MCF 10A (cell line): ENCODE data around the gene ARL14EPL. TPM values are rescaled to one million over a fixed set of nuclear protein-coding genes. Genes with fewer than 3 reads are reported as not detected.
"Not testable (repeated sequence)": the region's sequence is repeated elsewhere in the genome, so short reads cannot be mapped to it uniquely, and the experiment has no call there.

Experiments used
- BruUV-seq: library from RNA; stranded (reverse); fragments of 400-500 nt; replicated peaks from 2 replicates; lab custom pipeline; 2021; lab: Mats Ljungman, UMichigan
- CTCF ChIA-PET: fragments of 300-600 bp; sonication (Branson Sonifier 250); formaldehyde crosslinking; extraction: SDS; loops from one replicate; lab custom pipeline; 2021; ENCODE audit warnings: antibody characterized with exemption, inconsistent platforms; lab: Yijun Ruan, JAX
- POLR2A ChIA-PET: fragments of 300-600, 350-650 bp; sonication (Branson Sonifier 250); formaldehyde crosslinking; extraction: SDS; loops from one replicate; lab custom pipeline; 2020; ENCODE audit warnings: antibody characterized with exemption, inconsistent platforms; lab: Yijun Ruan, JAX
- DNase-seq: peaks from one replicate; pipeline ENCODE4 v3.0.0-alpha.2; 2018; ENCODE audit not compliant: unreplicated experiment
- H3K27ac Mint-ChIP-seq: one replicate; pipeline ENCODE4 v1.8.0; 2022; ENCODE audit warnings: mild to moderate bottlenecking, low read depth, mixed read lengths; ENCODE audit not compliant: unreplicated experiment
- H3K27me3 Mint-ChIP-seq: one replicate; pipeline ENCODE4 v1.8.0; 2022; ENCODE audit warnings: mixed read lengths; ENCODE audit not compliant: insufficient read depth, unreplicated experiment
- H3K36me3 Mint-ChIP-seq: one replicate; pipeline ENCODE4 v1.8.0; 2022; ENCODE audit warnings: mild to moderate bottlenecking, moderate library complexity, mixed read lengths; ENCODE audit not compliant: insufficient read depth, unreplicated experiment
- H3K4me1 Mint-ChIP-seq: one replicate; pipeline ENCODE4 v1.8.0; 2022; ENCODE audit warnings: mixed read lengths; ENCODE audit not compliant: insufficient read depth, unreplicated experiment
- H3K4me3 Mint-ChIP-seq: one replicate; pipeline ENCODE4 v1.8.0; 2022; ENCODE audit warnings: mild to moderate bottlenecking, moderate library complexity, mixed read lengths; ENCODE audit not compliant: unreplicated experiment
- H3K9me3 Mint-ChIP-seq: one replicate; pipeline ENCODE4 v1.8.0; 2022; ENCODE audit warnings: mixed read lengths; ENCODE audit not compliant: unreplicated experiment
- intact Hi-C: fragments of 100-400 bp; cut with micrococcal nuclease; formaldehyde crosslinking; loops from 2 replicates; pipeline ENCODE4 v1.14.1; 2022
- total RNA-seq: library from RNA; stranded (reverse); gene quantifications from 2 replicates; pipeline ENCODE4 v1.2.3, GENCODE V29; 2022
- TF ChIP-seq, protein P1 (sequence below): fragments of 200-600 bp; IDR thresholded peaks from one replicate; pipeline ENCODE4 v1.8.0; 2022; ENCODE audit warnings: antibody characterized with exemption, mild to moderate bottlenecking; ENCODE audit not compliant: unreplicated experiment

Gene ARL14EPL
- total RNA-seq, 1 experiment from 2014 or later = not detected

DNA sequence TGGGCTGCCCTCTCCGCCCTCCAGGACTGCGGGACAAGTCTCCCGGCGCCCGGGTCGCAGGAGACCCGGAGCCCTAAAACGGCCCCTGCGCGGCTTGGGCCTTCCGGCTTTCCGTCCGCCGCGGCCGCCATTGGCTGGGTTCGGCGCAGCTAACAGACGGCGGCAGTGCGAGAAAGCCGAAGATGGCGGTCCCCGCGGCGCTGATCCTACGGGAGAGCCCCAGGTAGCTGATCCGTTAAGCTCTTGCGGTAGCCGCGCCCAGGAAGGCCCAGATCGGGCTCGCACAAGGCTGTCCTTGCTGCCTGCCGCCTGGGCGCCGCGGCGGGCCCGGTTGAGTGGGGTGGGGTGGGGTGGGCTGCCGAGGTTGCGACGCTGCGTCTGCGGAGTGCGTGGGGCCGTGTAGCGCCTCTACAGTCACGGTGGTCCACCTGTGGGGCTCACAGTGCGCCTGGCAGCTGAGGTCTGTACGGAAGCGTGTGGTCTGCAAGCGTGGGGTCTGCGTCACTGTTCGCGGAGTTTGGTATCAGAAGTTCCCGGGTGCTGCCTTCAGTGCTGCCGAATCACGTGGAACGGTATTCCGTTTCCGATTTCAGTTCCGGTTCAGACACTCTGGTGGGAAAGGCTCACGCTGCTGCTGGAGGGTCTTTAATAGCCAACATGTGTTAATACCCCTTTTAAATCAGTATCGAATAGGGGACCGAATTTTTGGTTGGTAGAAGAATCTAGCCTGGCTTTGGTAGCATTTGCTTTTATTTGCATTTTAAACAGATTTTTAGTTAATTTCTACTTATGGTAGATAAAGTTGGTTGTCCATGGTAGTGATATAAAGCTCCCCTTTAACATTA is 52.8 kb downstream of the ARL14EPL start, which contains the start of gene COMMD10:
TSS of gene COMMD10 (plus strand) at position 155 of the 845 bp plus-strand sequence.
- peak; percentile 74 for DNase-seq
- intact Hi-C loops = no loop called here
- TSS peak; percentile 69 for BruUV-seq
- POLR2A ChIA-PET = interaction anchor here (0.7 to 1.7 kb wide), 7 partner anchors 8 to 450 kb away, joined by 3 to 11 read pairs (median 4); partner anchors contain the start of genes AP3S1 and ATG12
- H3K27me3 Mint-ChIP-seq = no peaks in the 10 kb centered on the region
- peaks cover 13% of the 10 kb centered on the region for H3K4me1 Mint-ChIP-seq
- peaks cover 14% of the 10 kb centered on the region for H3K36me3 Mint-ChIP-seq
- H3K9me3 Mint-ChIP-seq = no peaks in the 10 kb centered on the region
- CTCF ChIA-PET = interaction anchor here (0.5 to 1.5 kb wide), 6 partner anchors 16 to 809 kb away, joined by 3 to 5 read pairs (median 4); no protein-coding TSS in a partner anchor
- H3K27ac Mint-ChIP-seq = peak within 1 kb of the TSS; percentile 94
- TF ChIP-seq, protein P1, sequence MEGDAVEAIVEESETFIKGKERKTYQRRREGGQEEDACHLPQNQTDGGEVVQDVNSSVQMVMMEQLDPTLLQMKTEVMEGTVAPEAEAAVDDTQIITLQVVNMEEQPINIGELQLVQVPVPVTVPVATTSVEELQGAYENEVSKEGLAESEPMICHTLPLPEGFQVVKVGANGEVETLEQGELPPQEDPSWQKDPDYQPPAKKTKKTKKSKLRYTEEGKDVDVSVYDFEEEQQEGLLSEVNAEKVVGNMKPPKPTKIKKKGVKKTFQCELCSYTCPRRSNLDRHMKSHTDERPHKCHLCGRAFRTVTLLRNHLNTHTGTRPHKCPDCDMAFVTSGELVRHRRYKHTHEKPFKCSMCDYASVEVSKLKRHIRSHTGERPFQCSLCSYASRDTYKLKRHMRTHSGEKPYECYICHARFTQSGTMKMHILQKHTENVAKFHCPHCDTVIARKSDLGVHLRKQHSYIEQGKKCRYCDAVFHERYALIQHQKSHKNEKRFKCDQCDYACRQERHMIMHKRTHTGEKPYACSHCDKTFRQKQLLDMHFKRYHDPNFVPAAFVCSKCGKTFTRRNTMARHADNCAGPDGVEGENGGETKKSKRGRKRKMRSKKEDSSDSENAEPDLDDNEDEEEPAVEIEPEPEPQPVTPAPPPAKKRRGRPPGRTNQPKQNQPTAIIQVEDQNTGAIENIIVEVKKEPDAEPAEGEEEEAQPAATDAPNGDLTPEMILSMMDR = no peak
- peak within 1 kb of the TSS; percentile 82 for H3K4me3 Mint-ChIP-seq

DNA sequence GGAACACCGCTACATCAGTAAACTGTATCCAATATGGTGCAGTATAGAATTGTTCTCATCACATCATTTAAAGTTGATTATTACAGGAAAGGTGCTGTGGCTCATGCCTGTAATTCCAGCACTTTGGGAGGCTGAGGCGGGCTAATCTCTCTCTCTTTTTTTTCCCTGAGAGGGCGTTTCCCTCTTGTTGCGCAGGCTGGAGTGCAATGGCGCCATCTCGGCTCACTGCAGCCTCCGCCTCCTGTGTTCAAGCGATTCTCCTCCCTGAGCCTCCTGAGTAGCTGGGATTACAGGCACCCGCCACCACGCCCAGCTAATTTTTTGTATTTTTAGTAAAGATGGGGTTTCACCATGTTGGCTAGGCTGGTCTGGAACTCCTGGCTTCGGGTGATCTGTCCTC is 54.0 kb downstream of the ARL14EPL start:
- BruUV-seq, DNase-seq, H3K9me3 Mint-ChIP-seq, H3K27me3 Mint-ChIP-seq, H3K27ac Mint-ChIP-seq, intact Hi-C loops: not testable (repeated sequence)
- Mint-ChIP-seq H3K4me1 (peaks cover 13% of the 10 kb centered on the region), H3K4me3 (peak overlapping the region; percentile 82), H3K36me3 (peaks cover 14% of the 10 kb centered on the region)
- ChIA-PET POLR2A (interaction anchor here (1.7 kb wide), 1 partner anchor 10 kb away, joined by 11 read pairs; no protein-coding TSS in a partner anchor), CTCF (interaction anchor here (0.7 kb wide), 1 partner anchor 461 kb away, joined by 4 read pairs; no protein-coding TSS in a partner anchor)

DNA sequence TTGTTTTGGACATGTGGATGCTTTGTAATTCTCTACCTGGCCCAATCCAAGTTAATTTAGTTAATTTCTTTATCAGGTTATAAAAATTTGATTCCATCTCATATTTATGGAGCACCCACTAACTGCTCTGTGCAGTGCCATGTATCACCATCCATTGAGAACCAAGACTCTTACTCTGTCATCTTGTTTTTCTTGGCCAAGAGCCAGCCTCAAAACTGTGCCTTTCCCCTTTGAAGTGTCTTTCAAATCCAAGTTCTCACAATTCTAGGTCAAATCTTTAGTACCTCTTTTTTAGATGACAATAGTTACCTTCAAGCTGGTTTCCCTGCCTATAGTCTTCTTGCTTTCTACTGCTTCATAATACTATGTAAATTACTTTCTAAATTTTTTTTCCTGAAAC is 55.8 kb downstream of the ARL14EPL start:
- TF ChIP-seq, protein P1 = no peak
- ChIA-PET POLR2A (no interaction called here), CTCF (no interaction called here)
- H3K4me1 Mint-ChIP-seq = peaks cover 13% of the 10 kb centered on the region
- H3K9me3 Mint-ChIP-seq = no peaks in the 10 kb centered on the region
- peaks cover 24% of the 10 kb centered on the region for H3K36me3 Mint-ChIP-seq
- H3K27me3 Mint-ChIP-seq = no peaks in the 10 kb centered on the region
- DNase-seq = peak; percentile 25
- H3K27ac Mint-ChIP-seq = no peak overlapping the region
- H3K4me3 Mint-ChIP-seq = no peak overlapping the region
- intact Hi-C loops = no loop called here
- no TSS peak for BruUV-seq

- H3K4me1 Mint-ChIP-seq = peaks cover 4% of the 10 kb centered on the region
- no peak for DNase-seq
- TF ChIP-seq, protein P1 = no peak
- no peak overlapping the region for H3K27ac Mint-ChIP-seq
- BruUV-seq = no TSS peak
- H3K36me3 Mint-ChIP-seq = peaks cover 37% of the 10 kb centered on the region
- POLR2A ChIA-PET = no interaction called here
- intact Hi-C loops = no loop called here
- H3K4me3 Mint-ChIP-seq = no peak overlapping the region
- no peaks in the 10 kb centered on the region for H3K9me3 Mint-ChIP-seq
- CTCF ChIA-PET = no interaction called here
- H3K27me3 Mint-ChIP-seq = no peaks in the 10 kb centered on the region
These were observed 58.0 kb downstream of the ARL14EPL start for GRCh38 chr5:116090302-116090701.
